ENCODE results near the gene IL25.

Gene IL25

GRCh38 chr14:23352506-23353432, 19.8 kb upstream of the IL25 start, which contains the start of gene SLC22A17:
TSS of gene SLC22A17 (minus strand) at chr14:23352887.
- peak in 1 of 2 donors; percentile 20 for DNase-seq (ENCODE audit: extremely low read depth in 1 of 2, low read depth in 1 of 2)

DNA sequence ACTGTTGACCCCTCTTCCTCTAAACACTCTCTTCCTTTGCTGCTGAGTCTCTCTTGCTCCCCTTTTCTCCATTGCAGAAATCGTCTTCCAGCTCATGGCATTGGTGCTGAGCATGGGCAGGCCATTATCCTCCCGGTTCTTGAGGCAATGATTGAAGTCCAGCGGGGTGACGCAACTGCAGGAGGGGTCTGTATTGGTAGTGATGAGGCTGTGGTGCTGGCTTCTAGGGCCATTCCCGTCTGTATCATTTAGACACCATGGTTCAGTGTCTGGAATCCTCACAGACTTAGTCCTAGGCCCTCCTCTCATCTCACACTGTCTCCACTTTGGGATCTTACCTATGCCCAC, 19.2 kb upstream of the IL25 start:
- DNase-seq (ENCODE audit: extremely low read depth in 1 of 2, low read depth in 1 of 2): no peak

DNA sequence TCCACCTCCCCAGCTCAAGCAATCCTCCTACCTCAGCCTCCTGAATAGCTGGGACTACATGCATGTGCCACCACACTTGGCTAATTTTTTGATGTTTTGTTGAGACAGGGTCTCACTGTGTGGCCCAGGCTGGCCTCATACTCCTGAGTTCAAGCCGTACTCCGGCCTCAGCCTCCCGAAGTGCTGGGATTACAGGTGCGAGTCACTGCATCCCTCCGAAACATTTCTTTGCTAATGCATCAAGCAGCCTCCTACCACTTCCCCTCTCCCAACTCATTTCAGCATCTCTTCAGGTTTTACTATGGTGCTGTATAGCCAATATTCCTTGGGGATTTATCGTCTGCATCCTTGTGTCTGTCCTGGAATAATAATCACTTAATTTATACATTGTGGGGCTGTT, 17.6 kb upstream of the IL25 start:
- DNase-seq (ENCODE audit: extremely low read depth in 1 of 2, low read depth in 1 of 2): no peak

- no peak for DNase-seq (ENCODE audit: extremely low read depth in 1 of 2, low read depth in 1 of 2)
Measured at GRCh38 chr14:23355871-23356435, 16.7 kb upstream of the IL25 start.

GRCh38 chr14:23356662-23357061, 15.9 kb upstream of the IL25 start:
- no peak for DNase-seq (ENCODE audit: extremely low read depth in 1 of 2, low read depth in 1 of 2)

- no peak for DNase-seq (ENCODE audit: extremely low read depth in 1 of 2, low read depth in 1 of 2)
Measured at GRCh38 chr14:23357261-23357660, 15.3 kb upstream of the IL25 start.

- DNase-seq (ENCODE audit: extremely low read depth in 1 of 2, low read depth in 1 of 2): no peak
Measured at GRCh38 chr14:23358042-23358441, 14.6 kb upstream of the IL25 start.

GRCh38 chr14:23358553-23359166, 13.9 kb upstream of the IL25 start:
- no peak for DNase-seq (ENCODE audit: extremely low read depth in 1 of 2, low read depth in 1 of 2)

DNA sequence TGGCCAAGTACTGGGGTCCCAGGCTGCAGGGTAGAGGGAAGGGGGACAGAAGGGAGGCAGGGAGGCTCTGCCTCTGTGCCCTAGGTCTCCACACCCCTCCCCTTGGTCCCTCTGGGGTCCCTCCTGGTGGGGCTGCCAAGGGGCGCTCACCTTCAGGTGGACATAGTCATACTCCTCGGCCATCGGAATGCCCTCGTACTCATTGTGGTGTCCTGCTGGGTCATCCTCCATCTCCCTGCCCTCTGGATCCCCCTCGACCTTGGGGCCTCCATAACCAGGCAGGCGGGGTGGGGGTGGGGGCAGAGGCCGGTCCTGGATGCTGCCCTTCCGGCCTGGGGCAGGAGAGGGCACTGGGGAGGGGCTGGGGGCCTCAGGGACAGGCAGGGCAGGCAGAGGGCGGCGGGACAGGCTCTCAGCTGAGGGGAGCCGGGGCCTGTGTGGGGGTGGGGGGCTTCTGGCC, 13.4 kb upstream of the IL25 start:
- DNase-seq (ENCODE audit: extremely low read depth in 1 of 2, low read depth in 1 of 2): no peak

- no peak for DNase-seq (ENCODE audit: extremely low read depth in 1 of 2, low read depth in 1 of 2)
Measured at GRCh38 chr14:23359722-23360447, 12.7 kb upstream of the IL25 start.

GRCh38 chr14:23360496-23360895, 12.1 kb upstream of the IL25 start:
- DNase-seq (ENCODE audit: extremely low read depth in 1 of 2, low read depth in 1 of 2): no peak

DNA sequence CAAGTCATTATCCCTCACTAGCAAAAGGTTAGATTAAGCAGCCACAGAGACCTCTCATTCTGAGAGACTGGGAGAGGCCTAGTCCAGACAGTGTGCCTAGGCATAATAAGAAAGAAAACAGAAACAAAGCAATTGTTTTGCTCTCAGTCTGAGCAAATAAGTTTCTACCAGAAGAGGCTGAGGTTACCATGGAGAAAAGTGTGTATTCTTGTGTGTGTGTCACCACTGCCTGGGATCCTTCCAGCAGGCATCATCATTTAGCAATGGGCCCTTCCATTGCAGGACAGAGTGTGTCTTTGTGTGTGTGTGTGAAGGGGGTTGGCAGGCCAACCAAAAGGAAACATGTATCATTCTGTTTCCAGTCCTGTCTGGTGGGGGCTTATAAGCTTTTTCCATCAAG, 11.3 kb upstream of the IL25 start:
- no peak for DNase-seq (ENCODE audit: extremely low read depth in 1 of 2, low read depth in 1 of 2)

GRCh38 chr14:23361763-23362162, 10.8 kb upstream of the IL25 start:
- DNase-seq (ENCODE audit: extremely low read depth in 1 of 2, low read depth in 1 of 2): no peak

DNA sequence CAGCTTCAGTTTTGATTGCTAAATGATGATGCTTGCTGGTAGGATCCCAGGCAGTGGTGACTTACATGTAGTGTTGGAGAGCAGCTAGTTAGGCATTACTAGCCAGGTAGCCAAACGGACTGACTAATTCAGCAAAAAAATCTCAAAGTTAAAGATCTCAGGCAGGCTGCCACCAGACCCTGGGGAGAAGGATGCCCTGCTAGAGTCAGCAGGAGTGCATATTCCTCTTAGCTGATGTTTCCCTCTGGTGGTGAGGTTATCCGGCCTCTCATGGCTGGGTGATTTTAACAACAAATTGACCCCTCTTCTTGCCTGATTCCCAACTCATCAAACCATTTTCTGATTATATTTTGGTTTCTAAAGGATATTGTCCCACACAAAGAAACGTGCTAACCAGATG, 10.4 kb upstream of the IL25 start:
- no peak for DNase-seq (ENCODE audit: extremely low read depth in 1 of 2, low read depth in 1 of 2)

DNA sequence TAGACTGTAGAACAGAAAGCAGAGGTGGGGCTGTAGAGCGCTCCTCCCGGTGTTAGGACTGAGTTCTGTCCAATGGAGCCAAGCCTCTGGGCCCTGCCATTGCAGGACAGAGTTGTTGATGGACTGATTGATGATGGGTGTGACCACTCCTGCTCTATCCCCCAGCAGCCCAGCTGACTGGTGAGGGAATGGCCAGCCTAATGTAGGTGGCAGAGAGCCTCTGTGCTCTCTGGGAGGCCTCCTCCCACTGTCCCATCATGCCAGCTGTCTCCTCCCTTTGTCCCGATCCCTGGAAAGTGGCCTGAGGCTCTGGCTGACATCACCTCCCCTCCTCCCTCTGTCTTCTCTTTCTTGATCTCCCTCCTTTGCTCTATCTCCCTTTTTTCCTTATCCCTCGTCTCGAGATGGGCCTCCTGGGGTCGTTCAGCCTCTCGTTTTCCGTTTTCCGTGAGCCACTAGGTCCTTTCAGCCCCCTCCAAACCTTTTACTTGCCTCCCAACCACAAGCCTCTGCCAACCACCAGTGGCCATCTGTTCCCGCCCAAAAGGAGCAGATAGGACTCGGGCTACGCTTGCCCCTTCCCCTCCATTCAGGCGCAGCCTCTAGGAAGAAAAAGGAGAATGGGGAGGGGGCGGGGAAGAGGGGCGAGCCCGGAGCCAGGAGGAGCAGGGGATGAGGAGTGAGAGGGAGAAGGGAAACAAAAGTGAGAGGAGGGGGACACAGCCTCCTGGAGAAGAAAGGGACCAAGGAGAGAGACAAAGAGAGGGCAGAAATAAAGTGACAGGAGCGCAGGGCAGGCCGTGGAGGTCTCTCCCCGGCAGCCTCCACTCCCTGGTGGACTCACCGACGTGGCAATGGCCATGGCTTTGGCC, 8.2 kb upstream of the IL25 start:
- no peak for DNase-seq (ENCODE audit: extremely low read depth in 1 of 2, low read depth in 1 of 2)

- no peak for DNase-seq (ENCODE audit: extremely low read depth in 1 of 2, low read depth in 1 of 2)
Measured at GRCh38 chr14:23365036-23365731, 7.4 kb upstream of the IL25 start, which contains the start of gene EFS. TSS of gene EFS (minus strand) at chr14:23365172. CDS start at chr14:23365025, 147 bp downstream.

- DNase-seq (ENCODE audit: extremely low read depth in 1 of 2, low read depth in 1 of 2): no peak
Measured at GRCh38 chr14:23365732-23366425, 6.7 kb upstream of the IL25 start.

- DNase-seq (ENCODE audit: extremely low read depth in 1 of 2, low read depth in 1 of 2): no peak
Measured at GRCh38 chr14:23366426-23366921, 6.1 kb upstream of the IL25 start.

- no peak for DNase-seq (ENCODE audit: extremely low read depth in 1 of 2, low read depth in 1 of 2)
Measured at GRCh38 chr14:23370221-23370620, 2.4 kb upstream of the IL25 start.

Data from stimulated activated CD8-positive, alpha-beta memory T cell treated with anti-CD3 and anti-CD28 coated beads, Interleukin-7, amount 100 ng/mL, for 48 hours (primary cell).